Thyroid gland (tissue), 4 donors: ENCODE data around the gene C7orf57. TPM values are rescaled to one million over a fixed set of nuclear protein-coding genes. Genes with fewer than 3 reads are reported as not detected.
"Not testable (repeated sequence)": the region's sequence is repeated elsewhere in the genome, so short reads cannot be mapped to it uniquely, and the experiment has no call there.

Experiments
- DNase-seq, 2 donors: peaks; one replicate each; pipeline ENCODE4 v3.0.0-alpha.2; 2019
- H3K27ac ChIP-seq, 3 donors: fragments of 200-600 bp; sonication (generic); 1 replicate in 2 of 3; 2 replicates in 1 of 3; pipeline ENCODE4 v1.5.1; 2016 to 2019; ENCODE audit warnings: mild to moderate bottlenecking in 1 of 3, moderate library complexity in 1 of 3
- H3K27me3 ChIP-seq: fragments of 200-600 bp; sonication (generic); one replicate; pipeline ENCODE4 v1.5.1; 2019
- H3K36me3 ChIP-seq, 2 donors: fragments of 200-600 bp; sonication (generic); one replicate each; pipeline ENCODE4 v1.5.1; 2016 to 2019
- H3K4me1 ChIP-seq, 2 donors: fragments of 200-600 bp; sonication (generic); one replicate each; pipeline ENCODE4 v1.5.1; 2017 to 2019
- H3K4me3 ChIP-seq, 3 donors: fragments of 200-600 bp; sonication (generic); replicated peaks in 1 of 3; 1 replicate in 2 of 3; 2 replicates in 1 of 3; pipeline ENCODE4 v1.5.1; 2016; ENCODE audit warnings: mild to moderate bottlenecking in 1 of 3
- H3K9me3 ChIP-seq: fragments of 200-600 bp; sonication (generic); one replicate; pipeline ENCODE4 v1.5.1; 2017
- POLR2A ChIP-seq, 2 donors: fragments of 450-650 bp; IDR thresholded peaks; one replicate each; pipeline ENCODE4 v1.6.1; 2017; ENCODE audit warnings: antibody characterized with exemption in 2 of 2, mild to moderate bottlenecking in 2 of 2, moderate library complexity in 1 of 2
- WGBS, 2 donors: methylation state at CpG; one replicate each; pipeline ENCODE4 v1.1.5; 2017; 5-methylcytosine and 5-hydroxymethylcytosine counted together
- intact Hi-C: fragments of 100-400 bp; cut with DNase I; formaldehyde crosslinking; loops from one replicate; pipeline ENCODE4 v1.15.1; 2023
- total RNA-seq, 4 donors: library from RNA; depleted of rRNA; stranded (reverse); fragments of >200 nt; gene quantifications; one replicate each; pipeline ENCODE4 v1.2.3, GENCODE V29; 2016
- TF ChIP-seq, protein P1 (sequence below), 6 experiments: fragments of 200-600 bp in 3 of 6; fragments of 450-650 bp in 3 of 6; sonication (generic) in 3 of 6; IDR thresholded peaks; one replicate each; pipeline ENCODE4 v1.5.1; 2016 to 2019; ENCODE audit warnings: antibody characterized with exemption in 6 of 6, mild to moderate bottlenecking in 2 of 6, inconsistent platforms in 1 of 6, moderate library complexity in 1 of 6

The C7orf57 gene
- not detected for total RNA-seq

DNA sequence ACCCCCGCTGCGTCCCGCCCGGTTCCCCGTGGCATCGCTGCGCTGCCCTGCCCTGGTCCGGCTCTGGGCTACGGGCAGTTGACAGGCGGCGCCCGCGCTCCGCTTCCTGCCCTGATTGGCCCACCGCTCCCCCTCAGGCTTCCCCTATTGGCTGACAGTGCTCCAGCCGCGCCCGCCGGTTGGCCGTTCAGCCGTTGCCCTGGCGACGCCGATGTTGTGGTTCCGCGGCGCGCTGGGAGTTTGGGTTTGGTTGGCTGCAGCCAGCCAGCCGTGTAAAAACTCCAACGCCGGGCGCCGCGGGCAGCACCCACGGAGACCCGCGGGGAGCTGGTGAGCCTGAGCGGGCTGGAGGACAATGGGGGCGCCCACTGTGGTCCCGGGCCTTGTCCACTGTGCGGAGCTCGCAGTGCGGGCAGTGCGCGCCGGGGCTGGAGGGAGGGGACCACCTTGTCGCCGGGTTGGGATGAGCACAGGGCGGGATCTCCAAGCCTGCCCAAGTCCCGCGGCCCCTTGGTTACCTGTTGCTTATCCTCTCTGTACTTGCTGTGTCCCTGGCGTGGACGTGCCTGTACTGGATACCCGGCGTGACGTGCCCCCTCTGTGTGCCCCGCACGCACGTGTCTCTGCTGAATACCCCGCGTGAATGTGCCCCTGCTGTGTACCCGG lies at the start of gene C7orf57:
Gene C7orf57, plus strand, starts transcription at position 243 of the 666 bp plus-strand sequence. CDS start 766 bp downstream, outside the sequence.
- WGBS, 2 donors, result 0% methylated on average over 28 to 42 of the region's 62 CpGs
- intact Hi-C loops, result loop anchor here (10.0 kb wide), 1 partner anchor 69 kb away; no protein-coding TSS in a partner anchor
- Histone ChIP-seq H3K9me3 (no peaks in the 10 kb centered on the region), H3K36me3 (no peaks in the 10 kb centered on the region), H3K27me3 (no peaks in the 10 kb centered on the region), H3K27ac (no peak within 1 kb of the TSS), H3K4me3 (peak within 1 kb of the TSS; percentile 41 to 48 (median 44)), H3K4me1 (peaks cover 6 to 12% of the 10 kb centered on the region in 2 donors)
- DNase-seq, result peak; percentile 92 to 94
- TF ChIP-seq, protein P1, sequence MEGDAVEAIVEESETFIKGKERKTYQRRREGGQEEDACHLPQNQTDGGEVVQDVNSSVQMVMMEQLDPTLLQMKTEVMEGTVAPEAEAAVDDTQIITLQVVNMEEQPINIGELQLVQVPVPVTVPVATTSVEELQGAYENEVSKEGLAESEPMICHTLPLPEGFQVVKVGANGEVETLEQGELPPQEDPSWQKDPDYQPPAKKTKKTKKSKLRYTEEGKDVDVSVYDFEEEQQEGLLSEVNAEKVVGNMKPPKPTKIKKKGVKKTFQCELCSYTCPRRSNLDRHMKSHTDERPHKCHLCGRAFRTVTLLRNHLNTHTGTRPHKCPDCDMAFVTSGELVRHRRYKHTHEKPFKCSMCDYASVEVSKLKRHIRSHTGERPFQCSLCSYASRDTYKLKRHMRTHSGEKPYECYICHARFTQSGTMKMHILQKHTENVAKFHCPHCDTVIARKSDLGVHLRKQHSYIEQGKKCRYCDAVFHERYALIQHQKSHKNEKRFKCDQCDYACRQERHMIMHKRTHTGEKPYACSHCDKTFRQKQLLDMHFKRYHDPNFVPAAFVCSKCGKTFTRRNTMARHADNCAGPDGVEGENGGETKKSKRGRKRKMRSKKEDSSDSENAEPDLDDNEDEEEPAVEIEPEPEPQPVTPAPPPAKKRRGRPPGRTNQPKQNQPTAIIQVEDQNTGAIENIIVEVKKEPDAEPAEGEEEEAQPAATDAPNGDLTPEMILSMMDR (IDR thresholded peaks at IDR 0.05), result peak in 3 of 6 experiments; percentile 6 to 30 (median 27)
- no peak for TF ChIP-seq POLR2A (IDR thresholded peaks at IDR 0.05)

DNA sequence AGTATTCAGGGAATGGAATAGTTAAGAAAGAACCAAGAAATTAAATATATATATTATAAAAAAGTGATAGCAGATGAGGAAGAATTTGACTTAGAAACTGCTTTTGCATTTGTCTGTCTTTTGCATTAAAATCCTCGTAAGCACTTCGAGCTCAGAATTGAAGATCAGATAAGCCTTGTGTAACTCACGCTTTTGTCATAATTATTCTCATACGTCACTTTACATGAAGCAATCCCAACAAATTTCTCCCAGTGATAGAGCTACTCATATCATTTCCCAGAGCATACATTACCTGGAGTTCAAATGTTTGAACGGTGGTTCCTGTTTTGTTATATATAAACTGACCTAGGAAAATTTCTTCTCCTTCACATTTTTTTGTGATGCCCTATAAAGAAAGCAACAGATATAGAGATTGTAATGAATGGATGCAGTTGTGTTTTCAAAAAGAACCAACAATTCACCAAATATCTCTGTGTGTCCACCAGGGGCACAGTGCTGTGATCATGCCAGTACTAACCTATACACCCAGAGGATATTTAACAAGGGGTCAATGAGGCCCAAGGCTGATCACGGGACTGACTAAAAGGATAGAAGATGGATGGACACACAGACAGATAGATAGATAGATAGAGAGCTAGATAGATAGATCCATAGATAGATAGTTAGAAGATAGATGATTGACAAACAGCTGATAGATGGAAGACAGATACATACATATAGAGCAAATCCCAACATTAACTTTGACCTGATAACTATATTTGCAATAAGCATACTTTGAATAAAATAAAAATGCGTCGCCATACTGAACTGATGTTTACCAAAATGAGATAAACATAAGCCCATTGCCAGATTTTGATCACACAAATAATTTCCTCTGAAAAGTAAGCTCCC lies 46.6 kb upstream of the C7orf57 start:
- H3K4me3 ChIP-seq, result no peak overlapping the region
- no peak for DNase-seq
- H3K4me1 ChIP-seq, result no peaks in the 10 kb centered on the region
- no peak for TF ChIP-seq POLR2A (IDR thresholded peaks at IDR 0.05)
- TF ChIP-seq, protein P1 (IDR thresholded peaks at IDR 0.05), result no peak
- H3K27ac ChIP-seq, result no peak overlapping the region
- no peaks in the 10 kb centered on the region for H3K27me3 ChIP-seq
- intact Hi-C loops, result no loop called here
- WGBS, 2 donors, result 80 to 88% methylated on average over 8 of the region's 8 CpGs
- no peaks in the 10 kb centered on the region for H3K9me3 ChIP-seq
- H3K36me3 ChIP-seq, result no peaks in the 10 kb centered on the region

DNA sequence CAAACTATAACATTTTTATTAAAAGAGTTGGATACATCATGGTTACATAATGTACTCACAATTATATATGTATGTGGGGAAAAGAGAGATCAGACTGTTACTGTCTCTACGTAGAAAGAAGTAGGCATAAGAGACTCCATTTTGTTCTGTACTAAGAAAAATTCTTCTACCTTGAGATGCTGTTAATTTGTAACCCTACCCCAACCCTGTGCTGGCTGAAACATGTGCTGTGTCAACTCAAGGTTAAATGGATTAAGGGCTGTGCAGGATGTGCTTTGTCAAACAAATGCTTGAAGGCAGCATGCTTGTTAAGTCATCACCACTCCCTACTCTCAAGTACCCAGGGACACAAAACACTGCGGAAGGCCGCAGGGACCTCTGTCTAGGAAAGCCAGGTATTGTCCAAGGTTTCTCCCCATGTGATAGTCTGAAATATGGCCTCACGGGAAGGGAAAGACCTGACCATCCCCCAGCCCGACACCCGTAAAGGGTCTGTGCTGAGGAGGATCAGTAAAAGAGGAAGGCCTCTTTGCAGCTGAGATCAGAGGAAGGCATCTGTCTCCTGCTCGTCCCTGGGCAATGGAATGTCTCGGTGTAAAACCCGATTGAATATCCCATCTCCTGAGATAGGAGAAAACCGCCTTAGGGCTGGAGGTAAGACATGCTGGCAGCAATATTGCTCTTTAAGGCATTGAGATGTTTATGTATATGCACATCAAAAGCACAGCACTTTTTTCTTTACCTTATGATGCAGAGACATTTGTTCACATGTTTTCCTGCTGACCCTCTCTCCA lies 45.5 kb upstream of the C7orf57 start:
- not testable (repeated sequence) for H3K9me3 ChIP-seq, H3K4me1 ChIP-seq, H3K27me3 ChIP-seq, H3K4me3 ChIP-seq, DNase-seq, H3K27ac ChIP-seq, H3K36me3 ChIP-seq
- intact Hi-C loops, result loop anchor here (5.0 kb wide), 1 partner anchor 122 kb away; no protein-coding TSS in a partner anchor
- WGBS, 2 donors, result 71 to 74% methylated on average over 10 of the region's 10 CpGs

DNA sequence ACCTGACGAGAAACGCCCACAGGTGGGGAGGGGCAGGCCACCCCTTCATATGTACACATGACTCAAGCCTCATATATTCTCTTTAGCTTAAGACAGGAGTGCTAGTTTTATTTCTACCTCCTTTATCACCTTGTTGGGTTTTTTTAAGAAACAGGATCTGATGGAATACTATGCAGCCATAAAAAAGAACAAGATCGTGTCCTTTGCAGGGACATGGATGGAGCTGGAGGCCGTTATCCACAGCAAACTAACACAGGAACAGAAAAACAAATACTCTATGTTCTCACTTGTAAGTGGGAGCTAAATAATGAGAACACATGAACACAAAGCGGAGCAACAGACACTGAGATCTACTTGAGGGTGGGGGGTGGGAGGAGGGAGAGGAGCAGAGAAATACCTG lies 44.8 kb upstream of the C7orf57 start:
- H3K9me3 ChIP-seq, result no peaks in the 10 kb centered on the region
- no peak overlapping the region for H3K4me3 ChIP-seq
- 95 to 96% methylated on average over 5 of the region's 5 CpGs for WGBS, 2 donors
- H3K4me1 ChIP-seq, result no peaks in the 10 kb centered on the region
- no peak overlapping the region for H3K27ac ChIP-seq
- no peak for DNase-seq
- TF ChIP-seq, protein P1 (IDR thresholded peaks at IDR 0.05), result no peak
- no peak for TF ChIP-seq POLR2A (IDR thresholded peaks at IDR 0.05)
- H3K36me3 ChIP-seq, result no peaks in the 10 kb centered on the region
- H3K27me3 ChIP-seq, result no peaks in the 10 kb centered on the region
- intact Hi-C loops, result loop anchor here (5.0 kb wide), 1 partner anchor 122 kb away; no protein-coding TSS in a partner anchor

DNA sequence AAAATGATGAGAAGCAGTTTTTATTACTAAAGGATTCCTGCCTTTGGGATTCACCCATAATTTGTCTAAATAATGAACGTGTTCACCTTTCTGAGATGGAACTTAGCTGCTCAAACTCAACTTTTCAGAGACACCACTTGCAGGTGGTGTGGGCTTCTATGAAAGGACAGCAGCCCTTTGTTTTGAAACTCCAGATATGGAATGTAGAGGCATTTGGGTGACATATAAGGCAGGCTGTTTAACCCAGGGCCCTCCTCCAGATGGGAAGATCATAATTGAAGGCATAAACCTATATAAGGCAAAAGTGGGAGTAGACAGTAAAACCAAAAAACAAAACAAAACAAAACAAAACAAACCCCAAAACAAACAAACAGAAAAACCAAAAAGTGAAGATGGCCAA lies 44.1 kb upstream of the C7orf57 start:
- H3K9me3 ChIP-seq, result no peaks in the 10 kb centered on the region
- H3K27ac ChIP-seq, result no peak overlapping the region
- intact Hi-C loops, result loop anchor here (5.0 kb wide), 1 partner anchor 121 kb away; no protein-coding TSS in a partner anchor
- TF ChIP-seq POLR2A (IDR thresholded peaks at IDR 0.05), result no peak
- TF ChIP-seq, protein P1 (IDR thresholded peaks at IDR 0.05), result no peak
- no peaks in the 10 kb centered on the region for H3K36me3 ChIP-seq
- H3K27me3 ChIP-seq, result no peaks in the 10 kb centered on the region
- no peaks in the 10 kb centered on the region for H3K4me1 ChIP-seq
- DNase-seq, result no peak
- WGBS, 2 donors, result 93% methylated on average over 1 of the region's 1 CpG
- H3K4me3 ChIP-seq, result no peak overlapping the region
